Peyer's patch (tissue), 4 donors: ENCODE measurements around the gene NFASC. TPM values are rescaled to one million over a fixed set of nuclear protein-coding genes. Genes with fewer than 3 reads are reported as not detected.

Source experiments
- DNase-seq, 3 donors: peaks; one replicate each; pipeline ENCODE4 v3.0.0-alpha.2; 2017 to 2019
- H3K27ac ChIP-seq, 4 donors: fragments of 200-600 bp; sonication (generic); one replicate each; pipeline ENCODE4 v1.5.1; 2016 to 2019
- H3K27me3 ChIP-seq, 2 donors: fragments of 200-600 bp; sonication (generic); one replicate each; pipeline ENCODE4 v1.5.1; 2019
- H3K36me3 ChIP-seq, 3 donors: fragments of 200-600 bp; sonication (generic); one replicate each; pipeline ENCODE4 v1.5.1; 2016 to 2019
- H3K4me1 ChIP-seq, 4 donors: fragments of 200-600 bp; sonication (generic); one replicate each; pipeline ENCODE4 v1.5.1; 2016 to 2019
- H3K4me3 ChIP-seq, 4 donors: fragments of 200-600 bp; sonication (generic); 1 replicate in 3 of 4; 2 replicates in 1 of 4; pipeline ENCODE4 v1.5.1; 2016 to 2019; ENCODE audit warnings: mild to moderate bottlenecking in 1 of 4
- H3K9me3 ChIP-seq, 4 donors: fragments of 200-600 bp; sonication (generic); one replicate each; pipeline ENCODE4 v1.5.1; 2016 to 2019; ENCODE audit warnings: mild to moderate bottlenecking in 1 of 4
- CTCF ChIP-seq, 6 experiments: fragments of 450-650 bp in 4 of 6; fragments of 200-600 bp in 2 of 6; sonication (generic) in 1 of 6; IDR thresholded peaks; one replicate each; pipeline ENCODE4 v1.5.1; 2017 to 2019; ENCODE audit warnings: antibody characterized with exemption in 6 of 6, mild to moderate bottlenecking in 3 of 6, moderate library complexity in 1 of 6
- POLR2A ChIP-seq, 2 donors: fragments of 450-650 bp; IDR thresholded peaks; one replicate each; pipeline ENCODE4 v1.5.1; 2017; ENCODE audit warnings: antibody characterized with exemption in 2 of 2, mild to moderate bottlenecking in 2 of 2, moderate library complexity in 2 of 2
- total RNA-seq, 4 donors: library from RNA; depleted of rRNA; stranded (reverse); fragments of >200 nt; gene quantifications; one replicate each; pipeline ENCODE4 v1.1.0, GENCODE V29; 2016

NFASC gene
- total RNA-seq, 4 donors from 2014 or later: 3.2 to 90.0 (median 13.2) TPM

GRCh38 chr1:205013683-205014367 is 143.2 kb downstream of the NFASC start:
- DNase-seq: no peak
- H3K36me3 ChIP-seq: no peaks in the 10 kb centered on the region
- H3K4me3 ChIP-seq: no peak overlapping the region
- no peaks in the 10 kb centered on the region for H3K9me3 ChIP-seq
- H3K27me3 ChIP-seq: no peaks in the 10 kb centered on the region
- TF ChIP-seq POLR2A (IDR thresholded peaks at IDR 0.05): no peak
- no peak for TF ChIP-seq CTCF (IDR thresholded peaks at IDR 0.05)
- H3K4me1 ChIP-seq: no peaks in the 10 kb centered on the region
- no peak overlapping the region for H3K27ac ChIP-seq

- no peak for DNase-seq
- Histone ChIP-seq H3K4me1 (no peaks in the 10 kb centered on the region), H3K27ac (no peak overlapping the region), H3K9me3 (no peaks in the 10 kb centered on the region), H3K27me3 (no peaks in the 10 kb centered on the region), H3K36me3 (no peaks in the 10 kb centered on the region), H3K4me3 (no peak overlapping the region)
- TF ChIP-seq POLR2A (IDR thresholded peaks at IDR 0.05) (no peak), CTCF (IDR thresholded peaks at IDR 0.05) (no peak)
Measured at GRCh38 chr1:205014783-205015182, 144.1 kb downstream of the NFASC start.

DNA sequence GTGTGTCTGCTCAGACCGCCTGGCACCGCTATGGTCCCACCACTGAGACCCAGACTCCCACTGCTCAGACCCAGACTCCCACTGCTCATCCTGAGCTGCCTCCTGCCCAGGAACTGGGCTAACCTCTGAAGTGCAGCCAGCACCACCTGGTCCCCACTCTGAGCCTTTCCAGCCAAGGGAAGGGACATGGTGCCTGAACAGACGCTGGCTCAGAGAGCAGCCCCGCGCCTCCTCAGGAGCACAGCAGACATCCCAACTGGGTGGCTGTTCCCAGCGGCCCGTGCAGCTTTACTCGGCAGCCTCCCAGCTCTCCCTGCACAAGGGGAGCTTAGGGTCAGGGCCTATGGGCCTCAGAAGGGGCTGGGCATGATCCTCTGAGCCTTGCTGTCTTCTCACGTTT is 144.6 kb downstream of the NFASC start:
- Histone ChIP-seq H3K4me1 (no peaks in the 10 kb centered on the region), H3K27ac (no peak overlapping the region), H3K9me3 (no peaks in the 10 kb centered on the region), H3K27me3 (no peaks in the 10 kb centered on the region), H3K4me3 (no peak overlapping the region), H3K36me3 (no peaks in the 10 kb centered on the region)
- DNase-seq: no peak
- TF ChIP-seq CTCF (IDR thresholded peaks at IDR 0.05) (no peak), POLR2A (IDR thresholded peaks at IDR 0.05) (no peak)

DNA sequence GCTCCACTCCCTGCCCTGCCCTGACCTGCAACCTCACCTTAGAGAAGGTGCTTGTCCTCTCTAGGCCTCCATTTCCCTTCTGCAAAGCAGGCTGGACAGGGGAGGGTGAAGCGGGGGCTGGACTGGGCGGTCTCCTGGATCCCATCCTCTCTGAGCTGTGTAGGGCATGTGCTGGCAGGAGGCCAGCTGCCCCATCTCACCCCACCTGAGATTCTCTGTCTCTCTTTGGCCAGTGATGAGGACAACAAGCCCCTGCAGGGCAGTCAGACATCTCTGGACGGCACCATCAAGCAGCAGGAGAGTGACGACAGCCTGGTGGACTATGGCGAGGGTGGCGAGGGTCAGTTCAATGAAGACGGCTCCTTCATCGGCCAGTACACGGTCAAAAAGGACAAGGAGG is 145.4 kb downstream of the NFASC start:
- H3K27me3 ChIP-seq: no peaks in the 10 kb centered on the region
- no peaks in the 10 kb centered on the region for H3K36me3 ChIP-seq
- H3K4me3 ChIP-seq: no peak overlapping the region
- H3K9me3 ChIP-seq: no peaks in the 10 kb centered on the region
- H3K27ac ChIP-seq: no peak overlapping the region
- TF ChIP-seq POLR2A (IDR thresholded peaks at IDR 0.05) (no peak), CTCF (IDR thresholded peaks at IDR 0.05) (no peak)
- H3K4me1 ChIP-seq: no peaks in the 10 kb centered on the region
- DNase-seq: no peak

DNA sequence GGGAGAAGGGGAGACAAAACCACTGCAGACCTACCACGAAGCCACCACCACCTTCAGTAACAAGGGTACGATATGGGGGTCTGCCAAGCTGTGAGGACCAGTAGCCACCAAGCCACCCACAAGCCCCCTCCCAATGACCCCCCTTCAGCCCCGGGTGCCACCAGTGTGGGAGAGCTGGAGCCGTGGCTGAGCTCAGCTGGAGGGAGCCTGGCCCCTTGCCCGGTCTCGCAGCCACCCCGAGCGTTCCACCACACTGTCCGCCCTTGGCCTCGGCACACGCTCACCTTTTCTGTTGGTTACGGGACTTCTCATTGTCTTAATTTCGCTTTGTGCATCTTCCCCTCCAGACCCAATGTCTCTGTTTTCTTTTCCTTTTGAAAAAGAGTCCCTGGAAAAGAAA is 145.9 kb downstream of the NFASC start:
- no peak for TF ChIP-seq CTCF (IDR thresholded peaks at IDR 0.05)
- TF ChIP-seq POLR2A (IDR thresholded peaks at IDR 0.05): no peak
- Histone ChIP-seq H3K4me1 (no peaks in the 10 kb centered on the region), H3K36me3 (no peaks in the 10 kb centered on the region), H3K27me3 (no peaks in the 10 kb centered on the region), H3K9me3 (no peaks in the 10 kb centered on the region), H3K27ac (no peak overlapping the region), H3K4me3 (no peak overlapping the region)
- no peak for DNase-seq

GRCh38 chr1:205017001-205017400 is 146.3 kb downstream of the NFASC start:
- Histone ChIP-seq H3K4me3 (no peak overlapping the region), H3K36me3 (no peaks in the 10 kb centered on the region), H3K27ac (no peak overlapping the region), H3K4me1 (no peaks in the 10 kb centered on the region), H3K9me3 (no peaks in the 10 kb centered on the region), H3K27me3 (no peaks in the 10 kb centered on the region)
- no peak for DNase-seq
- no peak for TF ChIP-seq POLR2A (IDR thresholded peaks at IDR 0.05)
- no peak for TF ChIP-seq CTCF (IDR thresholded peaks at IDR 0.05)
